ENCODE results near the gene SYTL2.

DNA sequence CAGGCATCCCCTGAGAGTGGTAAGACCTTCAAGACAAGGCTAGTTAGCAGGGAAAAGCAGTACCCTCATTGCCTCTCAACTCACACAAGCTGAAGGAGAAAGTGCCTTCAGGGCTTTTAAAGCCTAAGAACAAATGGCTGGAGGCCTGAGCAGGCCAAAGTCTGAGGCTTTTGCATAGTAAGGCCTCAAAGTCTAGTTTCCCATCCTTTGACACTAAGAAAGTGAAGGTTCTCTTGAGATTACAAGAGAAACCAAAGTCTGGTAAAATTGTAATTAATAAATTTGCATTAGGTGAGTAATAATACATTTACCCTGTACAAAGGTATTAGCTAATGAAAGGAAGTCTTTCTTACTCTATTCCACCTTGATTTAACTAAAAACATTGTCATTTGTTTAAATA, 78.0 kb downstream of the SYTL2 start:
- TF ChIP-seq, protein P1, sequence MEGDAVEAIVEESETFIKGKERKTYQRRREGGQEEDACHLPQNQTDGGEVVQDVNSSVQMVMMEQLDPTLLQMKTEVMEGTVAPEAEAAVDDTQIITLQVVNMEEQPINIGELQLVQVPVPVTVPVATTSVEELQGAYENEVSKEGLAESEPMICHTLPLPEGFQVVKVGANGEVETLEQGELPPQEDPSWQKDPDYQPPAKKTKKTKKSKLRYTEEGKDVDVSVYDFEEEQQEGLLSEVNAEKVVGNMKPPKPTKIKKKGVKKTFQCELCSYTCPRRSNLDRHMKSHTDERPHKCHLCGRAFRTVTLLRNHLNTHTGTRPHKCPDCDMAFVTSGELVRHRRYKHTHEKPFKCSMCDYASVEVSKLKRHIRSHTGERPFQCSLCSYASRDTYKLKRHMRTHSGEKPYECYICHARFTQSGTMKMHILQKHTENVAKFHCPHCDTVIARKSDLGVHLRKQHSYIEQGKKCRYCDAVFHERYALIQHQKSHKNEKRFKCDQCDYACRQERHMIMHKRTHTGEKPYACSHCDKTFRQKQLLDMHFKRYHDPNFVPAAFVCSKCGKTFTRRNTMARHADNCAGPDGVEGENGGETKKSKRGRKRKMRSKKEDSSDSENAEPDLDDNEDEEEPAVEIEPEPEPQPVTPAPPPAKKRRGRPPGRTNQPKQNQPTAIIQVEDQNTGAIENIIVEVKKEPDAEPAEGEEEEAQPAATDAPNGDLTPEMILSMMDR (IDR thresholded peaks at IDR 0.05), result no peak
- no peak for TF ChIP-seq POLR2A (IDR thresholded peaks at IDR 0.05)

All from adrenal gland (tissue), 5 donors.